GM12892 (cell line): ENCODE results near the gene TSPEAR.

Source experiments
- POLR2A ChIP-seq: IDR thresholded peaks from 2 replicates; pipeline ENCODE4 v1.6.1; 2011; ENCODE audit warnings: low read depth, low read length, control low read depth
- POLR2AphosphoS5 ChIP-seq: IDR thresholded peaks from 2 replicates; pipeline ENCODE4 v1.6.1; 2011; ENCODE audit warnings: low read depth, low read length, control low read depth

DNA sequence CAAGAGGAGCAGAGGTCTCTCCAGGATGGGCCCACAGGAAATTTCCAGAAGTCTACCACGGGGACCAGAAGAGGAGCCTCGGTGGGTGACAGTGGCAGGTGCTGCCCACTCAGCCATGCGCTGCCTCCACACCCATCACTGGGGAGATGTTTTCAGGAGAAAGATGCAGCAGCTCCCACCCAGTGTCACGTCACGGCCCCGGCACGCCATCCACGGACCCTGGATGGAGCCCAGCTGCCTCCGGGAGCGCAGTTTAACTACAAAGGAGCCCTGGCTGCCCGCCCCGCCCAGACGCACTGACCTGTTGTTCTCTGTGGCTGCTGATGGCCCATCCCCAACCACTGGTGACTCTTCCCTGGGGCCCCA is 6.8 kb downstream of the TSPEAR start:
- TF ChIP-seq POLR2A, result no peak
- TF ChIP-seq POLR2AphosphoS5, result no peak
